Left ventricle myocardium superior (tissue), 1 donor: Measurements from ENCODE around the gene OMP. TPM values are rescaled to one million over a fixed set of nuclear protein-coding genes. Genes with fewer than 3 reads are reported as not detected.

Experiments used
- ATAC-seq: fragments of 200-7000 bp; cut with Tn5 transposase; one replicate; pipeline ENCODE4 v1.9.1; 2020; ENCODE audit warnings: mild to moderate bottlenecking, moderate library complexity
- DNase-seq: peaks from one replicate; pipeline ENCODE4 v3.0.0-alpha.2; 2020
- intact Hi-C: fragments of 100-400 bp; cut with micrococcal nuclease; formaldehyde crosslinking; loops from one replicate; pipeline ENCODE4 v1.11.0; 2022
- total RNA-seq: library from RNA; stranded (reverse); fragmentation: NEBNext Ultra II Directional; extraction: Animal tissue kit (Norgen Biotek cat#: 25700); gene quantifications from one replicate; pipeline ENCODE4 v1.2.1, GENCODE V29; 2021
- donor health status: DM: no; HTN: yes; CAD: no; lungs with severe emphysema.

OMP gene
- total RNA-seq, 1 donor from 2014 or later, result not detected

DNA sequence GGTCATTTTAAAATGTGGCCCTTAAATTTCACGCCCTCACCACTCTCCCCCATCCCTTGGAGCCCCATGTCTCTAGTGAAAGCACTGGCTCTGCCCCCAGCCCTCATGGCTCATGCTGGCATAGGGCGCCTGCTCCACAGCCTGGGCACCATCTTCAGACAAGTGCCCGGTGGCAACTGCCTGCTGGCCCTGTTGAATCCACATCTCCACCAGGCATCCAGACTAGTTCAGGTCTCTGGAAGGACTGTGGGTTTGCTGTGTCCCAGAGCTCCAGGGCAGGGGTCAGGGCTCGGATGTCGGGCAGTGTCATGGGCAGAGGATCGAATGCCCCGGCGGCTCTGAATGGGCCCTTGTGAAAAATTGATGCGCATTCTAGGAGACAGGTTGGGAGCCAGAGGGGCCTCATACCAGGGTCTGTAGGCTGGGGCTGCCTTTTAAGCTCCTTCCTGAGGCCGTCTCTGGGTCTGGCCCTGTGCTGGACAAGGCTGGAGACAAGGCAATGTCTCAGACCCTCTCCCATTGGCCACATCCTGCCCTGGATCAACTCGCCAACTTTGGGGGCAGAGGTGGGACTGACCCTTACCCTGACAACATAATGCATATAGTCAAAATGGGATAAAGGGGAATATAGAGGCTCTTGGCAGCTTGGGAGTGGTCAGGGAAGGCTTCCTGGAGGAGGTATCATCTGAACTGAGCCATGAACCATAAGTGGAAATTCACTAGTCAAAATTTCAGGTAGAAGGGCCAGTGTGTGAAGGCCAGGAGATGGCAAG, 26.6 kb downstream of the OMP start:
- ATAC-seq (no peak), DNase-seq (peak; percentile 19)
- intact Hi-C loops, result no loop called here

DNA sequence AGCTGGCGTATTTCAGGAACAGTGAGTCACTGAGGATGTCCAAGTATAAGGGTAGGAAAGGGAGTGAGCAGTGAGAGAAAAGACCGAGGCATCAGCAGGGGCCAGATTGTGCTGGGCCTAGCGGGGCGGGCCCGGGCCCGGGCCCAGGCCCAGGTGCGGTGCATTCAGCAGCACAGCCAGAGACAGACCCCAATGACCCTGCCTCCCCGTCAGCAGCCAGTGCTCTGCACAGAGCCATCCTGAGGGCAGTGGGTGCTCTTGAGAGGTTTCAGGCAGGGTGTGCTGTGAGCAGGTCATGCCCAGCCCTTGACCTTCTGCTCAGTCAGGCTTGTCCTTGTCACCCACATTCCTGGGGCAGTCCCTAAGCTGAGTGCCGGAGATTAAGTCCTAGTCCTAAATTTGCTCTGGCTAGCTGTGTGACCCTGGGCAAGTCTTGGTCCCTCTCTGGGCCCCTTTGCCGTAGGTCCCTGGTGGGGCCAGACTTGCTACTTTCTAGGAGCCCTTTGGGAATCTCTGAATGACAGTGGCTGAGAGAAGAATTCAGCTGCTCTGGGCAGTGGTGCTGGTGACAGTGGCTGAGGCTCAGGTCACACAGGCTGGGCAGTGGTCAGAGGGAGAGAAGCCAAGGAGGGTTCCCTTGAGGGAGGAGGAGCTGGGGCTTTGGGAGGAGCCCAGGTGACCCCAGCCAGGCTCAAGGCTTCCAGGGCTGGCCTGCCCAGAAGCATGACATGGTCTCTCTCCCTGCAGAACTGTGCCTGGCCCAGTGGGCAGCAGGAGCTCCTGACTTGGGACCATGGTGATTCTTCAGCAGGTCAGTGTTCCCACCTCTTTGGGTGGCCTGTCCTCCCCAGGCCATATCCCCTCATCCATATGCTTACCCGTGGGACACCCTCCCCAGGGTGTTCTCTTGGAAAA, 27.5 kb downstream of the OMP start:
- peak; percentile 18 for DNase-seq
- intact Hi-C loops, result no loop called here
- ATAC-seq, result no peak

DNA sequence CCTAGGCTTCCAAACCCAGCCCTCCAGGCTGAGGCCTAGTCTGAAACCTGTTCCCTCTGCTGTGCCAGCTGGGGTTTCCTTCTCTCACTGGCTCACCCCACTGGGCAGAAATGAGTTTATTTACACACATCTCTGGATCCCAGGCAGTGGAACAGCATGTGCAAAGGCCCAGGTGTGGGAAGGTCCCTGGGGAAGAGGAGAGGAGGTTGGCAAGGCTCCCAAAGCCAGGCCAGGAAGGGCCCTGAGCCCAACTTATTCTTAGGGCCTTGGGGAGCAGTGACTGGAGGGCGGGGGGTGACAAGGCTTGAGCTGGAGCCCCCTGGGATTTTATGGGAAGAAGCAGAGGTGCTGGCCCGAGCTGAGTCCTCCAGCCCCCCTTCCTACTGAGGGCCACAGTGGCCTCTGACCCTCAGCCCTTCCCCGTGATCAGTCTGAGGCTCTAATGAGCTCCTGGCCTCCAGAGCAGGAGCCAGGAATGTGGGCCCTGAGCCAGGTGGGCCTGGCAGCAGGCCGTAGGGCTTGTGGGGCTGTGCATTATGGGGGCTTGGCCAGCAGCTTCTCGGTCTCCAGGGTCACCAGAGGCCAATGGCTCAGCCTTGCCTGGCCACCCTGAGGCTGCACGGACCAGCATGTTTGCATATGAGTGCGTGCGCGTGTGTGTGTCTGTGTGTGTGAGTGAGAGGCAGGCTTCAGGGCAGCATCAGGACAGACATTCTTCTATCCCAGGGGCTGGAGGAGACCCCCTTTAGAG, 28.3 kb downstream of the OMP start:
- peak; percentile 69 for ATAC-seq
- intact Hi-C loops, result no loop called here
- peak; percentile 89 for DNase-seq

DNA sequence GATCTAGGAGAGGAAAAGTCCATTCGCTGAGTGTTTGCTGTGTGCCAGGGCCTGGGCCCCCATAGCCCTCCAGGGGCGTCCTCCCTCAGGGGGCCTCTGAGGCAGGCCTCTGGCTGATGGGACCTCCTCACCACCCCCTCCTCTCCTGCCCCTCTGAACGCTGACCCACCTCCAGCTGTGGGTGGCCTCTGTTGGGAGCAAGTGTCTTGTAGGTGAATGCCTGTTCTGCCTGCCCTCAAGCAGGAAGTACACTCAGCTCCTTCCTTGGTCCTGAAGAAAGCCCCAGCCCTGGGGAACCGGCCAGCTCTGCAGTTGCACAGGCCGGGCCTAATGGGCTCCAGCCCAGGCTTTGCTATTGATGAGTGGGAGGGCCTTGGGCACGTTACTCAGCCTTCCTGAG, 28.9 kb downstream of the OMP start:
- DNase-seq (peak; percentile 36), ATAC-seq (no peak)
- intact Hi-C loops, result no loop called here

DNA sequence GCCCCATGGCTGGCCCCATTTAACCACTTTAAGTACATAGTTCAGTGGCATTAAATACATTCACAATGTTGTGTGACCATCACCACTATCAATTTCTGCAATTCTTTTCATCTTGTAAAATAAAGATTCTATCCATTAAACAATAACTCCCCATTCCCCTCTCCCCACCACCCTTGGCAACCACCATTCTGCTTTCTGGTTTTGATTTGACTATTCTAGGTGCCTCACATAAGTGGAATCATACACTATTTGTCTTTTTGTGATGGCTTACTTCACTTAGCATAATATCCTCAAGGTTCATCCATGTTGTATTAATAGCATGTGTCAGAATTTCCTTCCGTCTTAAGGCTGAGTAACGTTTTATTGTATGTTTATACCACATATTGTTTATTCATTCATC, 32.4 kb downstream of the OMP start:
- intact Hi-C loops, result no loop called here
- DNase-seq (no peak), ATAC-seq (no peak)

DNA sequence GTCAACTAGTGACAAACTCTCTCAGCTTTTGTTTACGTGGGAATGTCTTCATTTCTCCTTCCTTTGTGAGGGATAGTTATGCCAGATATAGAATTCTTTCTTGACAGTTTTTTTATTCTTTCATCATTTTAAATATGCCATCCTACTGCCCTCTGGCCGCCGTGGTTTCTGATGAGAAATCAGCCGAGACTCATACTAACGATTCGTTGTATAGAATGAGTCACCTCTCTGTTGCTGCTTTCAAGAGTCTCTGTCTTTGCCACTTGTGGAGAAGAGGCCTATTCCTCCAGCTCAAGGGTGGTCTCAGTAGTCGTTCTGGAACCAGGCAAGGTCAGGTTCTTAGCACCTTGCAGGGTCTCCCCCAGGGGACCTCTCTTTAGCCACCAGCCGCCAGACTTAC, 33.4 kb downstream of the OMP start:
- DNase-seq (no peak), ATAC-seq (no peak)
- intact Hi-C loops, result no loop called here

DNA sequence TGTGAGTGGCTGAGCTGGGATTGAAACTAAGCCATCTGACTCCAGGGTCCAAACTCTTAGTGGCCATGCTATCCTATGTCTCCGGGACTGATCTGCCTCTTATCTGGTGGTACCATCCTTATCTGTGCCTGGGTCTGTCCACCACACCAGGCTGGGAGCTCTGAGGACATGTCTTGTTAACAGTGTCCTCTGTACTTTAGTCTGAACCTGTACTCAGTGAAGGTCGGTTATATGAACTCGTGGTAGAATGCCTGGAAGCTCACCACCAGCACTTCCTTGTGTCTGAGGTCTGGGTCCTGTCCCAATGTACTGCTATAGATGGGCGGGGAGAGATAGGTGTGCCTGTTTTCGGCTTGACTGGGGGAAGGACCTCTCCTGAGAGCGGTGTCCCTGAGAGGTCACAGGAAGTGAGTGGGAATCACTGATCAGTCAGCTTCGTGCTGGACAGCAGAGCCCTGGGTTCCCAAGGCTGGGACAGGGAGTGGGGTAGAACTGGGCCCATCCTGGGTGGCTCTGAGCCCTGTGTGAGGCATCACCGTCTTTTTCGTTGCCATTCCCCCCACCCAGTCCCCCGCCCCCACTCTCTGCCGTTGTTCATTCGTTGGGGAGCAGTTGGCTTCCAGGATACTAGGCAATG, 34.3 kb downstream of the OMP start:
- DNase-seq, result no peak
- ATAC-seq, result no peak
- intact Hi-C loops, result no loop called here

DNA sequence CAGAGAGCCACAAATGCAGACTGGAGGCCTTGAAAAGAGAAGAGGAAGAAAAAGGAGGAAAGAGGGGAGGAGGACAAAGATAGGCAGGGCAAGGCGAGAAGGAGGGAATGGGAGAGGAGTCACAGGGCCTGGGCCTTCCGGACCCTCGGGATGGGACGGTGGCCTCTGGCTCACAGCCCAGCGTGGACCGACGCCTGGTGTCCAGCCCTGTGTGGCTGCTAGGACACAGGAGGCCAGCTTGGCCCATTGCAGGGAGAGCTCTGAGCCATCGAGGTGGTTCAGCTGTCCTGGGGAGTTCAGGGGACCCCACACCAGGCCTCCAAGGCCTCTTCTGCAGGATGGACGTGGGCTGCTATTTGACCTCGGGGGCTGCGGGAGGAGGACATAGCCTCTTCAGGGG, 34.8 kb downstream of the OMP start:
- no peak for ATAC-seq
- intact Hi-C loops, result no loop called here
- DNase-seq, result no peak

DNA sequence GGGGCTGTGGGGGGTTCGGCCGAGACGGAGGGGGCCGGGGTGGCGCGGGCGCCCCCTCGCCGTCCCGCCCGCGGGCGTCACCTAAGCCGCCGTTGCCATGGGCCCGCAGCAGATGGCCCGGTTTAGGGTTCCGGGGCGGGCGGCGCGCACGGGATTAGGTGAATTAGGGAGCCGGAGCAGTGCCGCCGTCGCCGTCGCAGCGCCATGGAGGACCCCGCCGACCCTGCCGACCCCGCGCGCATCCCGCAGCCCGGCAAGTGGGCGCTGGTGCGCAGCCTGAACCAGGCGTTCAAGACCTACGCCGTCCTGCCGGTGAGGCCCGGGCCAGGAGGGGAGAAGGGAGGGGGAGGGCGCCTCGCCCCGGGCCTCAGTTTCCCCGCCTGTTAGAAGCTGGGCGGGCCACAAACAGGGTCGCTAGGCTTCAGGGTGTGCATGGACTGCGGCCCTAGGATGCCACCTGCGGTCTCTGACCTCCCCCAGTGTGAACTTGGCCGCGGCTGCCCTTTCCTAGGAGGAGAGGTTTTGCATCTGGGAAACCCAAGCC, 35.5 kb downstream of the OMP start:
- ATAC-seq, result no peak
- no peak for DNase-seq
- intact Hi-C loops, result no loop called here

DNA sequence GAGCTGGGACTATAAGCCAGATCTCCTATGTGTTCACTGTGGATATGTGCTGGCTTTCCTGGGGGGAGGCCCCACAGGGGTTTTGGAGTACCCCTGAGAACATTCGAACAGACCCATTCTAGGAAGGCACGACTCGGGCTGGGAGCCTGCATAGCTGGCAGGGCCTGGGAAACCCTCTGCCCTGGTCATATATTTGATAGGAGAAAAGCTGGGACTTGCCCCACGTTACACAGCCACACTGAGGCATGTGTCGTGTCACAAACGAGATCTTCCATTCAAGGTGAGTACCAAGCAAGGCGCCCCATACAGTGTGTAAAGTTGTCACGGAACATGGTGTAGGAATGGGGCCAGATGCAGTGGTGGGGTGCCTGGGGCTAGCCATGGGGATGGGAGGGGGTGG, 36.6 kb downstream of the OMP start:
- DNase-seq, result no peak
- no peak for ATAC-seq
- intact Hi-C loops, result no loop called here

DNA sequence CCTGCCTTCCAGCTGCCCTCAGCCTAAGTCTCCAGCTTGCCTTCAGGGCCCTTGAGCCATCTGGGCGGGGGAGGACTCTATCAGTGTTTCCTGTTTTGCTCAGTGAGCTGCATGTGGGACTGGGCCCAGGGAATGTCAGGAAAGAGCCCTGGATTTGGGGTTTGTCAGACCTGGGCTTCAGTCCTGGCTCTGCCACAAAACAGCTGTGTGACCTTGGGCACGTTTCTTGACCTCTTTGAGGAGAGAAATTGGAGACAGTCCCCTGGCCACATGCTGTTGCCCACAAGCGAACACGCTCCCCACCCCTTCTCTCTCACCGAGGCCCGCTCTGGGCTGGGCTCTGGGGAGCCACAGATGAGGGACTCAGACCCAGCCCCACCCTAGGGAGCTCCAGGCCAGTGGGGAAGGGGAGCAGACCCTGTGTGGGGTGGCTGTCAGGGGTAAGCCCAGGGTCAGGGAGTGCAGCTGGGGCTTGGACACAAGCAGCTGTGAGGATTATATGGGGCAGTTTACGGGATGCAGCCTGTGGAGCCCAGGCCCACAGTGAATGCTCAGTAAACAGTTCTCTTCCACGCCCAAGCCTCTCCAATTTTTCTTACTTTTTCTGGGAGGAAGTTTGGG, 37.7 kb downstream of the OMP start:
- ATAC-seq, result peak; percentile 90
- intact Hi-C loops, result no loop called here
- DNase-seq, result peak; percentile 66

DNA sequence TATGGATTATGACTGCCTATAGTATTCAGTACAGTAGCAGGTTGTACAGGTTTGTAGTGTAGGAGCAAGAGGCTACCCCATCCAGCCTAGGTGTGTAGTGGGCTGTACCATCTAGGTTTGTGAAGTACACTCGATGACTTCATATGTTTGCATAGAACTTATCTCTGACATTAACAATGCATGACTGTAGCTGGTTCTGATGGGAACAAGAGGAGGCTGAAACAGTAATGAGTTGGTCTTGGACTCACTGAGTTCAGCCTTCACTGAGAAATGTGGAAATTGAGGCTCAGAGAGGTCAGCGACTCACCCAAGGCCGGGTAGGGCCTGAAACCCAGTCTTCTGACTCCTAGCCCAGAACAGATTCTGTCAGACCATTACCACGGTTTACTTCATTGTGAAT, 38.4 kb downstream of the OMP start:
- no peak for ATAC-seq
- intact Hi-C loops, result no loop called here

DNA sequence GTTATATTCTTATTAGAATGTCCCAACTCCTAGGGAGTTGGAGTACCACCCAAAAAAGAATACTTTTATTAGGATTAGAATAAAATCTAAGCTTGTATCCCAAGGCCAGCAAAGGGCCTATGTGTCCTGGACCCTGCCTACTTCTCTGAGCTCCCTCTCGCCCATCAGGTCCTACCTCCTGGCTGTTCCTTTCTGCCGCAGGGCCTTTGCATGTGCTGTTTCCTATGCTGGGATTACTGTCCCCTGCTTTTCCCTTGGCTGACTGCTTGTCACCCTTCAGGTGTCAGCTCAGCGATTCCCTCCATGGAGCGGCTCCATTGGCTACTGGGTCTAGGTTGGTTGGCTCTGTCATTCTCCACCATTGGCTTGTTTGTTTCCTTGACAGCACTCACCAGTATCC, 38.8 kb downstream of the OMP start:
- intact Hi-C loops, result no loop called here
- ATAC-seq, result no peak
- DNase-seq, result no peak

More for the DNA sequence above, 38.4 kb downstream of the OMP start:
- DNase-seq, result no peak

DNA sequence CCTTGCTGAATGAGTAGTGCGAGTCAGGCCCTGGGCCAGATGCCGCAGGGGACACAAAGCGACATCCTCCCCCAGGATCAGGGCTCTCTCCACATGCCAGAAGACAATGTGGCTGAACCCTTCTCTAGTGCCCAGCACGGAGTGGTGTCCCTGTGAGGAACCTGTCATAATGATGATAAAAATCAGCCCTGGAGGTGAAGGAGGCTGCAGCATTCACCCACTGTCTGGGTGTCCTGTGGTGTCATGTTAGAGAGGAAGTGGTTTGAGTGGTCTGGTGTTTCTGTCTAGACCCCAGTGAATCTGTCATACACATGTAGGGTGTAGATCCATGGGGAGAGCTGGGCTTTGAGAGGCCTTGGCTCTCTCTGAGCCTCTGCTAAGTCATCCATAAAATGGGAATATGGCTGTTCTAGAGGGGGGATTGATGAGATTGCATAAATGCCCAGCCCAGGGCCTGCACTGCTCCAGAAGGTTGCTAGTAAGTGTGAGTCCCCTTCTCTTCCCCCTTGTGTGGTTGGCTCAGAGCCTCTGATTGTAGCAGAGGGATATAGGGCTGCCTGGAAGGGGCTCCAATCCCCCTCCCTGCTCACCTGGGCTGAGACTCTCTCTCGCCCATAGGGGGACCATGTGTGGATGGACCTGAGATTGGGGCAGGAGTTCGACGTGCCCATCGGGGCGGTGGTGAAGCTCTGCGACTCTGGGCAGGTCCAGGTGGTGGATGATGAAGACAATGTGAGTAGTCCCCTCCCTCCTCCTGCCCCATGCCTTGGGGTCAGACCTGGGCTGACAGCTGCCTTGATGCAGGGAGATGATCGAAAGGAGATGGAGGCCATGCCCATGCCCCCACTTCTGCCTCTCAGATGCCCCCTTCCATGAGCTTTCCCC, 39.7 kb downstream of the OMP start:
- peak; percentile 18 for DNase-seq
- intact Hi-C loops, result no loop called here
- ATAC-seq, result no peak

DNA sequence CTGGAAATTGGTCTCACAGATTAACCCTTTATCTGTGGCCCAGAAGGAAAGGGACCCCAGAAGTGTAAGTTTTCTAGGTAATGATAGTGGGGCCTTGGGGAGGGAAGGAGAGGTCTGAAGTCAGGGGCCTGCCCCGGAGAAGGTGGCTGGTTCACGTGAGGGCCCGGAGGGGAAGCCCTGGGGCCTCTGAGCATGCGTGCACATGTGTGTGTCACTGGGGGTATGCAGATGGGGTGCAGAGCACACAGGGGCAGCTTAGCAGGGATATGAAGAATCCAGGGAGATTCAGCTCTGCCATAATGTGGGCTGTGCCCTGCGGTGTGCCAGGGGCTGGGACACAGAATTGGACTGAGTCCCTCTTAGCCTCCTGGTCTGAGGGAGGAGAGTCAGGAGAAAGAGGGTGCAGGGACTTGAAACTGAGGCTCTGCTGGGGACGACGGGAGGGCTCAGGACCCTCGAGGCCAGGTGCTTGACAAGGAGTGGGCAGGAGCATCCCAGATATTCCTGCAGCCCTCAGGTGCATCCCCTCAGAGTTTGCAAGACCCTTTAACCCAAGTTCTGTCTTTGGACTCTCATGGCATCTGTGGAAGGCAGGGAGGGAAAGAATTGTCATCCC, 40.9 kb downstream of the OMP start:
- no peak for ATAC-seq
- no peak for DNase-seq

DNA sequence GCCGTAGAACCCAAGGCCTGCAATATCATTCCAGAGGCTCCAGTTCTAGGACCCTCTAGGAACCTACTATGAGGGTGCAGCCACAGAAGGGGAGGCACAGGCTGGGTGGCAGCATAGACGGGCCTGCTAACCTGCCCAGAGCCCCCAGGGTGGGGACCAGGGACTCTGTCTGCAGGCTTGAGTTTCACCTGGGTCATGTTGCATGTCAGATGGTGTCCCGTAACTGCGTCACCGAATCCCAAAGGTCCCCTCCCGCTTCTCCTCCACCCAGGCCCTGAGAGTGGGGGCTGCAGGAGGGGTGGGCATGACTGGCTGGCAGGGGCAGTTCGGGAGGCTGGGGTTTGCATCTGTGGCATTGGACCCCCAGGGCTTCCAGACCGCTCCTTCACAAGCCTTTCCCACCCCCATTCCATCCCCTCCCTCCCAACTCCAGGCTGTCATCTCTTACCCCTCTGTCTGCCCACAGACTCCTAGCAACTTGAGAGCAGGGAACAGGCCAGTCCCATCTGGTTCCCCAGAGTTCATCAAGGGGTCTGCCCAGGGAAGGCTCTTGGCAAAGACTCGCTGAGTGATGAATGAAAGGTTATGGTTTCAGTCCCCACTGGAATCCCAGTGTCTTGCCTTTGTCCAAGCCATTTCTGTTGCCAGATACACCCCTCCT, 41.7 kb downstream of the OMP start:
- ATAC-seq, result no peak

More for the DNA sequence above, 40.9 kb downstream of the OMP start:
- intact Hi-C loops, result no loop called here

More for the DNA sequence above, 41.7 kb downstream of the OMP start:
- DNase-seq, result no peak
- intact Hi-C loops, result no loop called here
